AG04450 (cell line): ENCODE data around the gene SCIN. TPM values are rescaled to one million over a fixed set of nuclear protein-coding genes. Genes with fewer than 3 reads are reported as not detected.
"Not testable (repeated sequence)": the region's sequence is repeated elsewhere in the genome, so short reads cannot be mapped to it uniquely, and the experiment has no call there.

Experiments
- CTCF ChIA-PET: fragments of 300-600, 350-600 bp; formaldehyde crosslinking; extraction: SDS; loops from one replicate; lab custom pipeline; 2022; ENCODE audit warnings: antibody characterized with exemption, inconsistent platforms; lab: Charles Lee
- POLR2A ChIA-PET: fragments of 350-600 bp; formaldehyde crosslinking; extraction: SDS; loops from one replicate; lab custom pipeline; 2021; ENCODE audit warnings: antibody characterized with exemption, inconsistent platforms; lab: Yijun Ruan, JAX
- DNase-seq: peaks from one replicate; pipeline ENCODE4 v3.0.0-alpha.2; 2011; ENCODE audit warnings: low read depth, low spot score
- H3K27ac ChIP-seq: one replicate; pipeline ENCODE4 v1.5.1; 2012; ENCODE audit warnings: low read depth, low read length, control low read depth
- H3K27me3 ChIP-seq: one replicate; pipeline ENCODE4 v1.6.0; 2012; ENCODE audit warnings: low read length; ENCODE audit not compliant: control insufficient read depth, insufficient read depth
- H3K4me3 ChIP-seq: 2 replicates; pipeline ENCODE4 v1.5.1; 2011; ENCODE audit warnings: mild to moderate bottlenecking, low read depth, low read length, control low read depth
- H3K9me3 ChIP-seq: 2 replicates; pipeline ENCODE4 v1.5.1; 2012; ENCODE audit warnings: low read length; ENCODE audit not compliant: control insufficient read depth, insufficient read depth
- polyA plus RNA-seq: library from polyadenylated mRNA; depleted of rRNA; stranded (reverse); fragments of >200 nt; gene quantifications from 2 replicates; pipeline ENCODE4 v1.2.3, GENCODE V29; 2011
- TF ChIP-seq, protein P1 (sequence below): IDR thresholded peaks from 2 replicates; pipeline ENCODE4 v1.5.1; 2011; ENCODE audit warnings: low read depth, low read length, control low read depth, inconsistent platforms

The SCIN gene
- polyA plus RNA-seq, 1 experiment: not detected

DNA sequence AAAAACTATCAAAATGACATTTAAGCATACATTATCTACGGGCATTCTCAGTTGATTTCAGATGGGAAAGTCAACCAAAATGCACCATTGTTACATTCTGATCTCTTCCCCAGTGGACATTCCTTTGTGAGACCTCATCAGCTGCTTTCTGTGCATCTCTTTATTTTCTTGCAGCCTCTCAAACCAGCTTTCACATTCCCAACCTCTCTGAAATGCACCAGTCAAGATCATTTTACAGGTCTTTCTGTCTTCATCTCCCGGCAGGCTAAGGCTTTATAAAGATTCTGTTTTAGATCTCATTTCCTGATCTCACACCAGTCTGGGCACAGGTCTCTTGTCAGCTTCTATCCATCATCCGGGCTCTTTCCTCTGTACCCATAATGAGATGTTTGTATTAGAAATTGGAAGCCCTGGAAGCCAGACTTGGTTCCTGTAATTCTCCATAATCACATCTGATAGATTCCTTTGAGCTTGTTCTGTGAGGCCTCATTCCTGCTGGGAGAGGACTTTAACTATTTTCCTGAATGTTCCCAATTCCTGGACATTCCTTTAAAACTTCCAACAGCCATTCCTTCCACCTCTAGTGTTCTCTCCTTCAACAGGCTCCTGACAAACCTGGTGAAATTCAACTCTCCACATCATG lies 72.6 kb downstream of the SCIN start:
- ChIA-PET POLR2A (no interaction called here), CTCF (interaction anchor here (1.6 kb wide), 1 partner anchor 43 kb away, joined by 9 read pairs; no protein-coding TSS in a partner anchor)
- TF ChIP-seq, protein P1, sequence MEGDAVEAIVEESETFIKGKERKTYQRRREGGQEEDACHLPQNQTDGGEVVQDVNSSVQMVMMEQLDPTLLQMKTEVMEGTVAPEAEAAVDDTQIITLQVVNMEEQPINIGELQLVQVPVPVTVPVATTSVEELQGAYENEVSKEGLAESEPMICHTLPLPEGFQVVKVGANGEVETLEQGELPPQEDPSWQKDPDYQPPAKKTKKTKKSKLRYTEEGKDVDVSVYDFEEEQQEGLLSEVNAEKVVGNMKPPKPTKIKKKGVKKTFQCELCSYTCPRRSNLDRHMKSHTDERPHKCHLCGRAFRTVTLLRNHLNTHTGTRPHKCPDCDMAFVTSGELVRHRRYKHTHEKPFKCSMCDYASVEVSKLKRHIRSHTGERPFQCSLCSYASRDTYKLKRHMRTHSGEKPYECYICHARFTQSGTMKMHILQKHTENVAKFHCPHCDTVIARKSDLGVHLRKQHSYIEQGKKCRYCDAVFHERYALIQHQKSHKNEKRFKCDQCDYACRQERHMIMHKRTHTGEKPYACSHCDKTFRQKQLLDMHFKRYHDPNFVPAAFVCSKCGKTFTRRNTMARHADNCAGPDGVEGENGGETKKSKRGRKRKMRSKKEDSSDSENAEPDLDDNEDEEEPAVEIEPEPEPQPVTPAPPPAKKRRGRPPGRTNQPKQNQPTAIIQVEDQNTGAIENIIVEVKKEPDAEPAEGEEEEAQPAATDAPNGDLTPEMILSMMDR: no peak
- no peaks in the 10 kb centered on the region for H3K27me3 ChIP-seq
- no peak for DNase-seq
- no peak overlapping the region for H3K4me3 ChIP-seq
- H3K9me3 ChIP-seq: no peaks in the 10 kb centered on the region
- H3K27ac ChIP-seq: no peak overlapping the region

DNA sequence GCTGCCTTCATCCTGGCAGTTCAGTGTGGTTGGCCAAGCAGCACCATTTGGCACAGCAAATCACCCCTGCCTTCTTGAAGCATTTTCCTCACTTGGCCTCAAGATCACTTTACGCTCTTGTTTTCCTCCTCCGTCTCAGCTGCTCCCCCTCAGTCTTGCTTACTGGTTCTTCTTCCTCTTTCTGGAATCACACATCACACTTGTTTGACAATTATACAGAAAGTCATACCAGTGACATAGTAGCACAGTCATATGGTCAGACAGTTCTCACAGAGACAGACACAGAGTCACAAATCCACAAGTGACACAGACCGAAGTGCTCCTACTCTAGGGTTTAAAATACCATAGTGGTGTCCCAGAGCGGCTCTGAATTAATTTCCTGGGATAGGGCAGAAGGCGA lies 73.1 kb downstream of the SCIN start:
- ChIA-PET CTCF (interaction anchor here (1.6 kb wide), 1 partner anchor 43 kb away, joined by 9 read pairs; no protein-coding TSS in a partner anchor), POLR2A (no interaction called here)
- no peaks in the 10 kb centered on the region for H3K9me3 ChIP-seq
- TF ChIP-seq, protein P1: no peak
- no peak for DNase-seq
- no peak overlapping the region for H3K27ac ChIP-seq
- H3K4me3 ChIP-seq: no peak overlapping the region
- no peaks in the 10 kb centered on the region for H3K27me3 ChIP-seq

DNA sequence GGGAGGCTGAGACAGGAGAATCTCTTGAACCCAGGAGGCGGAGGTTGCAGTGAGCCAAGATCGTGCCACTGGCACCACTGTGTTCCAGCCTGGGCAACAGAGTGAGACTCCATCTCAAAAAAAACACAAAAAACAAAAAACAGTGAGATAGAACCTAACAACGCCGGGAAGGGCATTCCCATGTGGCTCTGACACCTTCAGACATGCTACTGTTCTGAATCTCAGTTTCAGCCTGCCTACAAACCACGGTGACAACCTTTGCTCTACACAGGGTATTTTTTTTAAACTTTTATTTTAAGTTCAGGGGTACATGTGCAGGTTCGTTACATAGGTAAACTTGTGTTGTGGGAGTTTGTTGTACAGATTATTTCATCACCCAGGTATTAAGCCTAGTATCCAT lies 74.7 kb downstream of the SCIN start:
- DNase-seq, H3K9me3 ChIP-seq, H3K27ac ChIP-seq, H3K27me3 ChIP-seq, POLR2A ChIA-PET, H3K4me3 ChIP-seq: not testable (repeated sequence)
- CTCF ChIA-PET: interaction anchor here (2.2 kb wide), 1 partner anchor 41 kb away, joined by 7 read pairs; no protein-coding TSS in a partner anchor

DNA sequence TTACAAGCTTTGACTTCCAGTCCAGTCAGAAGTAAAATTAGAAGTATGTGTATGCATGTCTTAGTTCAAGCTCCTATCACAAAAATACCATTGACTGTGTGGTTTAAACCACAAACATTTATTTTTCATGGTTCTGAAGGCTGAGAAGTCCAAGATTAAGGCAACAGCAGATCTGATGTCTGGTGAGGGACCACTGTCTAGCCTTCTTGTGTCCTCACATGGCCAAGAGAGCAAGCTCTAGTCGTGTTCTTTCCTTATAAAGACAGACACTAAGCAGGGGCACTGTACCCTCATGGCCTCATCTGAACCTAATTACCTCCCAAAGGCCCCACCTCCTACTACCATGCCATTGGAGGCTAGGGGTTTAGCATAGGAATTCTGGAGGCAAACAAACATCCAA lies 75.6 kb downstream of the SCIN start:
- Histone ChIP-seq H3K27ac (no peak overlapping the region), H3K27me3 (no peaks in the 10 kb centered on the region), H3K9me3 (no peaks in the 10 kb centered on the region), H3K4me3 (no peak overlapping the region)
- TF ChIP-seq, protein P1: no peak
- POLR2A ChIA-PET: no interaction called here
- DNase-seq: no peak
- CTCF ChIA-PET: interaction anchor here (2.2 kb wide), 1 partner anchor 40 kb away, joined by 7 read pairs; no protein-coding TSS in a partner anchor

DNA sequence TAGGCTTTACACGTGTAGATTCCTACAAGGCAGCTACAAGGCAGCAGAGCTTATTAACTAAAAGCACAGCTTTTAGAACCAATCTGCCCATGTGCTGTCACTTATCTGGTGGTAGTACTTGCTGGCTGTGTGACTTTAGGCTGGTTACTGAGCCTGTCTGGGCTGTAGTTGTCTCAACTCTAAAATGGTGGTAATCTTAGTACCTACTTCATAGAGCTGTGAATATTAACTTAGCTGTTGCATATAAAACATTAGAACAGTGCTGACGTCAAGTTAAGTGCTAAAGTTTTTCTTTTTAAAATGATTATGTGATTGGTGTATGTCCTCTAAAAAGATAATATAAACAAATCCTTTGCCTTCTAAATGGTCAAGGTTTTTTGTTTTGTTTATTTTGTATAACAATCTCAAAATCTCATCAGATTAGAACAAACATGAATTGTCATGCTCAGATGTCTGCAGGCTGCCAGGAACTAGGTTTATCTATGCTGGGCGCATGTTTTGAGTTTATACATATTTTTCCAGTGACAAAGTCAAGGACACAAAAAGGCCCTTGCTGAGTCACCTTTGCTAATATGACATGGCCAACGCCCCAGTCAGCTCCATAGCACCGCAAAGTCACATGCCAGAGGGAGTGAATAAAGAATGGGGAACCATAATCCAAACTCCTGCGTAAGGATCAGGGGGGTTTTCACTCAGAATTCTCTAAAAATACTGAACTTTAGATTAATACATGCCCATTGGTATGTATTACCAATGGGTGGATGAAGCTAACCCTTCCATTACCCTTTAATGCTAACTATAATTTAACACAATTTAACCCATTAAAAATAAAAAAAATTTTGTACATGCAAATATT lies 77.1 kb downstream of the SCIN start:
- H3K27me3 ChIP-seq: no peaks in the 10 kb centered on the region
- POLR2A ChIA-PET: no interaction called here
- H3K27ac ChIP-seq: no peak overlapping the region
- CTCF ChIA-PET: interaction anchor here (0.6 to 3.3 kb wide), 4 partner anchors 9 to 39 kb away, joined by 4 to 18 read pairs (median 6); partner anchors contain the start of gene ARL4A
- no peak for DNase-seq
- no peak overlapping the region for H3K4me3 ChIP-seq
- TF ChIP-seq, protein P1: no peak
- no peaks in the 10 kb centered on the region for H3K9me3 ChIP-seq
